ENCODE results near the gene HMGCS1.

DNA sequence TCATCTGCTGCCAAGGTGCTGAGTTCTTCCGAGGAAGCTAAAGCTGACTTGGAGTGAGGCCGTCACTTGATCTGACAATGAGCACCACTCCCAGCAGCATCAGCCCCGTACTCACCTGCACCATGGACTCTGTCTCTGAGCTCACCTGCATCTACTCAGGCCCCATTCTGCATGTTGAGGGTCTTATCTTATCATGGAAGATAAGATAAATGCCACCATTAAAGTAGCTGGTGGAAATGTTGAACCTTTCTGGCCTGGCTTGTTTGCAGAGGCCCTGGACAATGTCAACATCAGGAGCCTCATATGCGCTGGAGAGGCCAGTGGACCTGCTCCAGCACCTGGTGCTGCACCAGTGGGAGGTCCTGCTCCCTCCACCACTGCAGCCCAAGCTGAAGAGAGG lies 35.0 kb upstream of the HMGCS1 start:
- TF ChIP-seq POLR2A (IDR thresholded peaks at IDR 0.05; ENCODE audit: low read depth, low read length) (no peak), POLR2AphosphoS5 (IDR thresholded peaks at IDR 0.05; ENCODE audit: low read depth, low read length) (no peak), TAF1 (IDR thresholded peaks at IDR 0.05; ENCODE audit: borderline replicate concordance, low read depth, low read length) (no peak)

All from GM12892 (cell line).